ENCODE measurements around the gene ARID5B. TPM values are rescaled to one million over a fixed set of nuclear protein-coding genes. Genes with fewer than 3 reads are reported as not detected.

Gene ARID5B
- total and polyA plus RNA-seq, 2 donors (not counting 1 experiment from before 2014, with no cell fraction given), result 118 to 145 TPM

GRCh38 chr10:61911425-61911824 is 9.9 kb downstream of the ARID5B start:
- Histone ChIP-seq H3K79me2 (ENCODE audit: control insufficient read depth, insufficient read depth, low read length) (peaks cover 84% of the 10 kb centered on the region), H3K4me1 (ENCODE audit: control insufficient read depth, extremely low read depth, insufficient read depth, low read length) (no peaks in the 10 kb centered on the region), H3K4me2 (ENCODE audit: extremely low read depth, insufficient read depth, low read length) (peak overlapping the region; percentile 15), H3K27me3 (ENCODE audit: control insufficient read depth, insufficient read depth, low read length) (no peaks in the 10 kb centered on the region), H3K36me3 (ENCODE audit: control insufficient read depth, insufficient read depth, low read length) (peaks cover 8% of the 10 kb centered on the region), H3K9ac (ENCODE audit: insufficient read depth, low read length) (no peak overlapping the region), H3K27ac (ENCODE audit: insufficient read depth, low read length) (no peak overlapping the region), H2AFZ (ENCODE audit: low read length) (no peak overlapping the region), H3K9me3 (ENCODE audit: control insufficient read depth, insufficient read depth, low read depth, low read length) (no peaks in the 10 kb centered on the region), H3K4me3 (replicated peaks in 1 of 4; ENCODE audit: control extremely low read depth in 1 of 4, insufficient read depth in 1 of 4, low read depth in 3 of 4, low read length in 4 of 4) (no peak overlapping the region), H4K20me1 (ENCODE audit: control insufficient read depth, extremely low read depth, insufficient read depth, low read length) (no peaks in the 10 kb centered on the region)
- no peak for TF ChIP-seq EZH2 (IDR thresholded peaks at IDR 0.05; ENCODE audit: low read length, missing control alignments)
- TF ChIP-seq, protein P1, sequence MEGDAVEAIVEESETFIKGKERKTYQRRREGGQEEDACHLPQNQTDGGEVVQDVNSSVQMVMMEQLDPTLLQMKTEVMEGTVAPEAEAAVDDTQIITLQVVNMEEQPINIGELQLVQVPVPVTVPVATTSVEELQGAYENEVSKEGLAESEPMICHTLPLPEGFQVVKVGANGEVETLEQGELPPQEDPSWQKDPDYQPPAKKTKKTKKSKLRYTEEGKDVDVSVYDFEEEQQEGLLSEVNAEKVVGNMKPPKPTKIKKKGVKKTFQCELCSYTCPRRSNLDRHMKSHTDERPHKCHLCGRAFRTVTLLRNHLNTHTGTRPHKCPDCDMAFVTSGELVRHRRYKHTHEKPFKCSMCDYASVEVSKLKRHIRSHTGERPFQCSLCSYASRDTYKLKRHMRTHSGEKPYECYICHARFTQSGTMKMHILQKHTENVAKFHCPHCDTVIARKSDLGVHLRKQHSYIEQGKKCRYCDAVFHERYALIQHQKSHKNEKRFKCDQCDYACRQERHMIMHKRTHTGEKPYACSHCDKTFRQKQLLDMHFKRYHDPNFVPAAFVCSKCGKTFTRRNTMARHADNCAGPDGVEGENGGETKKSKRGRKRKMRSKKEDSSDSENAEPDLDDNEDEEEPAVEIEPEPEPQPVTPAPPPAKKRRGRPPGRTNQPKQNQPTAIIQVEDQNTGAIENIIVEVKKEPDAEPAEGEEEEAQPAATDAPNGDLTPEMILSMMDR (conservative IDR thresholded peaks at IDR 0.05 in 1 of 2, IDR thresholded peaks at IDR 0.05 in 1 of 2; ENCODE audit: low read depth in 1 of 2, low read length in 2 of 2), result no peak
- DNase-seq (ENCODE audit: low read depth in 2 of 2), result no peak

- no peak for DNase-seq (ENCODE audit: low read depth in 2 of 2)
- no peak overlapping the region for H2AFZ ChIP-seq (ENCODE audit: low read length)
- no peak for TF ChIP-seq EZH2 (IDR thresholded peaks at IDR 0.05; ENCODE audit: low read length, missing control alignments)
- TF ChIP-seq, protein P1 (conservative IDR thresholded peaks at IDR 0.05 in 1 of 2, IDR thresholded peaks at IDR 0.05 in 1 of 2; ENCODE audit: low read depth in 1 of 2, low read length in 2 of 2), result no peak
- peaks cover 8% of the 10 kb centered on the region for H3K36me3 ChIP-seq (ENCODE audit: control insufficient read depth, insufficient read depth, low read length)
- peaks cover 81% of the 10 kb centered on the region for H3K79me2 ChIP-seq (ENCODE audit: control insufficient read depth, insufficient read depth, low read length)
- H3K9ac ChIP-seq (ENCODE audit: insufficient read depth, low read length), result no peak overlapping the region
- no peaks in the 10 kb centered on the region for H3K4me1 ChIP-seq (ENCODE audit: control insufficient read depth, extremely low read depth, insufficient read depth, low read length)
- H3K9me3 ChIP-seq (ENCODE audit: control insufficient read depth, insufficient read depth, low read depth, low read length), result no peaks in the 10 kb centered on the region
- H3K4me2 ChIP-seq (ENCODE audit: extremely low read depth, insufficient read depth, low read length), result no peak overlapping the region
- H3K27me3 ChIP-seq (ENCODE audit: control insufficient read depth, insufficient read depth, low read length), result no peaks in the 10 kb centered on the region
- H3K27ac ChIP-seq (ENCODE audit: insufficient read depth, low read length), result no peak overlapping the region
- no peaks in the 10 kb centered on the region for H4K20me1 ChIP-seq (ENCODE audit: control insufficient read depth, extremely low read depth, insufficient read depth, low read length)
- no peak overlapping the region for H3K4me3 ChIP-seq (replicated peaks in 1 of 4; ENCODE audit: control extremely low read depth in 1 of 4, insufficient read depth in 1 of 4, low read depth in 3 of 4, low read length in 4 of 4)
These were observed 11.5 kb downstream of the ARID5B start for GRCh38 chr10:61912981-61913380.

DNA sequence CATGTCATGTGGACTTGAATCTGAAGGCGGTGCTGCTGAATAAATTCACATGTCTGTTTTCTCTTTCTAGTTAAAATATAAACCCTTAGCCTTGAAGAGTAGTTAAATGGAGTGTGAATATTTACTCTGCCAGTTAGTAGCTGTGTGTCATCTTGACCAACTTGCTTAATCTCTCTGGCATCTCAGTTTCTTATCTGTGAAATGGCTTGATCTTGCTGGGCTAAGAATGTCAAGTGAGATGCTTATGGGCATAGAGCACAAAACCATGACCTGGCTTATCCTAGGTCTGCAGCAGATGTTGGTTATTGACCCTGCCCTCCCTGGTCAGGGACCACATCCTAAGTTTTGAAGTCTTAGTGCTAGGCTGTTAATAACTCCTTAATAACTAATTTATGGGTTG is 16.6 kb downstream of the ARID5B start:
- no peak for TF ChIP-seq EZH2 (IDR thresholded peaks at IDR 0.05; ENCODE audit: low read length, missing control alignments)
- TF ChIP-seq, protein P1 (conservative IDR thresholded peaks at IDR 0.05 in 1 of 2, IDR thresholded peaks at IDR 0.05 in 1 of 2; ENCODE audit: low read depth in 1 of 2, low read length in 2 of 2), result no peak
- no peak overlapping the region for H3K9ac ChIP-seq (ENCODE audit: insufficient read depth, low read length)
- H3K4me2 ChIP-seq (ENCODE audit: extremely low read depth, insufficient read depth, low read length), result no peak overlapping the region
- H3K79me2 ChIP-seq (ENCODE audit: control insufficient read depth, insufficient read depth, low read length), result peaks cover 64% of the 10 kb centered on the region
- no peaks in the 10 kb centered on the region for H3K9me3 ChIP-seq (ENCODE audit: control insufficient read depth, insufficient read depth, low read depth, low read length)
- no peaks in the 10 kb centered on the region for H3K27me3 ChIP-seq (ENCODE audit: control insufficient read depth, insufficient read depth, low read length)
- no peaks in the 10 kb centered on the region for H4K20me1 ChIP-seq (ENCODE audit: control insufficient read depth, extremely low read depth, insufficient read depth, low read length)
- DNase-seq (ENCODE audit: low read depth in 2 of 2), result no peak
- no peak overlapping the region for H3K27ac ChIP-seq (ENCODE audit: insufficient read depth, low read length)
- peaks cover 8% of the 10 kb centered on the region for H3K36me3 ChIP-seq (ENCODE audit: control insufficient read depth, insufficient read depth, low read length)
- H3K4me1 ChIP-seq (ENCODE audit: control insufficient read depth, extremely low read depth, insufficient read depth, low read length), result peaks cover 2% of the 10 kb centered on the region
- H2AFZ ChIP-seq (ENCODE audit: low read length), result no peak overlapping the region
- H3K4me3 ChIP-seq (replicated peaks in 1 of 4; ENCODE audit: control extremely low read depth in 1 of 4, insufficient read depth in 1 of 4, low read depth in 3 of 4, low read length in 4 of 4), result no peak overlapping the region

All from fibroblast of lung (primary cell).